NCI-H748 (cell line): ENCODE data around the gene C16orf96.

Source experiments
- DNase-seq: peaks from one replicate; lab custom pipeline; 2025; ENCODE audit not compliant: unreplicated experiment; lab: John Stamatoyannopoulos, UW

C16orf96 gene

GRCh38 chr16:4599037-4599436 lies 42.9 kb downstream of the C16orf96 start:
- DNase-seq, result no peak

GRCh38 chr16:4599545-4599944 lies 43.4 kb downstream of the C16orf96 start:
- DNase-seq, result no peak

GRCh38 chr16:4601036-4601863 lies 45.1 kb downstream of the C16orf96 start:
- no peak for DNase-seq

GRCh38 chr16:4601864-4602186 lies 45.7 kb downstream of the C16orf96 start:
- no peak for DNase-seq

- DNase-seq, result no peak
Observed at GRCh38 chr16:4602331-4602730, 46.2 kb downstream of the C16orf96 start.

- DNase-seq, result no peak
Observed at GRCh38 chr16:4603624-4604170, 47.6 kb downstream of the C16orf96 start.

- no peak for DNase-seq
Observed at GRCh38 chr16:4604401-4604800, 48.3 kb downstream of the C16orf96 start.

- no peak for DNase-seq
Observed at GRCh38 chr16:4606354-4606753, 50.2 kb downstream of the C16orf96 start.

GRCh38 chr16:4607841-4608703 lies 51.9 kb downstream of the C16orf96 start:
- no peak for DNase-seq

GRCh38 chr16:4608704-4608980 lies 52.5 kb downstream of the C16orf96 start:
- no peak for DNase-seq

- DNase-seq, result no peak
Observed at GRCh38 chr16:4609200-4610010, 53.3 kb downstream of the C16orf96 start.

- DNase-seq, result no peak
Observed at GRCh38 chr16:4610011-4611005, 54.2 kb downstream of the C16orf96 start.

- DNase-seq, result no peak
Observed at GRCh38 chr16:4611337-4612021, 55.3 kb downstream of the C16orf96 start.

GRCh38 chr16:4612474-4612931 lies 56.4 kb downstream of the C16orf96 start:
- no peak for DNase-seq

GRCh38 chr16:4612977-4613635 lies 57.0 kb downstream of the C16orf96 start:
- no peak for DNase-seq

- peak; percentile 51 for DNase-seq
Observed at GRCh38 chr16:4613636-4614570, 57.8 kb downstream of the C16orf96 start.

GRCh38 chr16:4614571-4615383 lies 58.6 kb downstream of the C16orf96 start, which contains the start of gene UBALD1:
TSS of gene UBALD1 (minus strand) at chr16:4614888. CDS start at chr16:4614797, 91 bp downstream.
- peak; percentile 88 for DNase-seq
